ENCODE results near the gene CDYL2. TPM values are rescaled to one million over a fixed set of nuclear protein-coding genes. Genes with fewer than 3 reads are reported as not detected.

CDYL2 gene
- polyA plus RNA-seq, 1 donor from 2014 or later = 2.6 TPM

GRCh38 chr16:80707686-80708085 lies 96.7 kb downstream of the CDYL2 start:
- no peaks in the 10 kb centered on the region for H3K9me3 ChIP-seq (ENCODE audit: low read length)
- no peak overlapping the region for H2AFZ ChIP-seq (ENCODE audit: low read depth, low read length)
- TF ChIP-seq CTCF (IDR thresholded peaks at IDR 0.05; ENCODE audit: poor library complexity, severe bottlenecking) (no peak), TAF1 (IDR thresholded peaks at IDR 0.05; ENCODE audit: low read depth) (no peak), POLR2AphosphoS5 (IDR thresholded peaks at IDR 0.05) (no peak), MXI1 (conservative IDR thresholded peaks at IDR 0.05; ENCODE audit: poor library complexity, severe bottlenecking) (no peak), SMC3 (conservative IDR thresholded peaks at IDR 0.05; ENCODE audit: poor library complexity) (no peak), RAD21 (conservative IDR thresholded peaks at IDR 0.05) (no peak), EP300 (conservative IDR thresholded peaks at IDR 0.05; ENCODE audit: poor library complexity, severe bottlenecking) (no peak), REST (IDR thresholded peaks at IDR 0.05; ENCODE audit: borderline replicate concordance) (no peak), EZH2 (IDR thresholded peaks at IDR 0.05; ENCODE audit: borderline replicate concordance, insufficient read depth, low read length, poor library complexity, severe bottlenecking) (no peak)
- no peaks in the 10 kb centered on the region for H4K20me1 ChIP-seq (ENCODE audit: insufficient read depth)
- H3K9ac ChIP-seq (ENCODE audit: low read length) = no peak overlapping the region
- no peaks in the 10 kb centered on the region for H3K36me3 ChIP-seq (ENCODE audit: insufficient read depth, low read length)
- no peaks in the 10 kb centered on the region for H3K9me2 ChIP-seq (ENCODE audit: insufficient read depth, low read length)
- H3K4me3 ChIP-seq (ENCODE audit: low read length) = no peak overlapping the region
- no peak overlapping the region for H3K4me2 ChIP-seq (ENCODE audit: low read length)
- H3K27me3 ChIP-seq (ENCODE audit: insufficient read depth, low read depth, low read length) = no peaks in the 10 kb centered on the region
- H3F3A ChIP-seq (ENCODE audit: insufficient read depth, low read length, poor library complexity, severe bottlenecking) = no peaks in the 10 kb centered on the region
- H3K27ac ChIP-seq (ENCODE audit: low read length) = no peak overlapping the region
- no peaks in the 10 kb centered on the region for H3K79me2 ChIP-seq (replicated peaks; ENCODE audit: insufficient read depth, low read length)

GRCh38 chr16:80705596-80705995 lies 98.8 kb downstream of the CDYL2 start:
- Histone ChIP-seq H3K4me2 (ENCODE audit: low read length) (no peak overlapping the region), H3K27ac (ENCODE audit: low read length) (no peak overlapping the region), H3K27me3 (ENCODE audit: insufficient read depth, low read depth, low read length) (no peaks in the 10 kb centered on the region), H2AFZ (ENCODE audit: low read depth, low read length) (no peak overlapping the region), H3K9ac (ENCODE audit: low read length) (no peak overlapping the region), H3K79me2 (replicated peaks; ENCODE audit: insufficient read depth, low read length) (no peaks in the 10 kb centered on the region), H4K20me1 (ENCODE audit: insufficient read depth) (no peaks in the 10 kb centered on the region), H3K4me3 (ENCODE audit: low read length) (no peak overlapping the region), H3K36me3 (ENCODE audit: insufficient read depth, low read length) (no peaks in the 10 kb centered on the region), H3F3A (ENCODE audit: insufficient read depth, low read length, poor library complexity, severe bottlenecking) (no peaks in the 10 kb centered on the region), H3K9me2 (ENCODE audit: insufficient read depth, low read length) (no peaks in the 10 kb centered on the region), H3K9me3 (ENCODE audit: low read length) (no peaks in the 10 kb centered on the region)
- TF ChIP-seq POLR2AphosphoS5 (IDR thresholded peaks at IDR 0.05) (no peak), CTCF (IDR thresholded peaks at IDR 0.05; ENCODE audit: poor library complexity, severe bottlenecking) (no peak)
